ENCODE results near the gene ELAVL2.

The ELAVL2 gene

GRCh38 chr9:23819403-23819802 lies 6.6 kb downstream of the ELAVL2 start:
- Histone ChIP-seq H3K36me3 (ENCODE audit: insufficient read depth, low read length) (no peaks in the 10 kb centered on the region), H3K4me1 (ENCODE audit: insufficient read depth, low read length) (peaks cover 59% of the 10 kb centered on the region), H3K27me3 (ENCODE audit: insufficient read depth, low read length) (peaks cover 48% of the 10 kb centered on the region), H3K9me3 (ENCODE audit: insufficient read depth, low read depth, low read length) (no peaks in the 10 kb centered on the region), H3K27ac (ENCODE audit: low read depth, low read length) (no peak overlapping the region), H3K4me3 (ENCODE audit: low read length) (peak overlapping the region; percentile 68), H3K9ac (ENCODE audit: low read depth, low read length) (no peak overlapping the region)

DNA sequence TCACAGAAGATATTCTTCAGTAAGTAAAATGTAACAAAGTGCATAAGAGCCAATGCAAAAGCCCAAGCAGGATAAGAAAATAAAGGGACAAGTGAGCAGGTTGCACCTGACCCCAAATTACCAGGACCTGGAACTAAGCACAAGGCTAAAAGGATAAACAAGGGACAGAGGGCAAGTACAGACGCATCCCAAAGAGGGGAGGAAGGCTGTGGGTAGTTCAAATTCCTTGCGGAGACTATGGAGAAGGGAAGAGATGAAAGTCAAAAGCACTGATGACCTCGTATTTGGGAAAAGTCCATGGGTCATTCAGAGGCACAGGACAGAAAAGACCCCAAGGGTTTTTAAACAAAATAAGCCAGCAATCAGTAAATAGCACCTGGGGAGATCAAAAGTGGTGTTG lies 11.8 kb downstream of the ELAVL2 start:
- Histone ChIP-seq H3K27me3 (ENCODE audit: insufficient read depth, low read length) (peaks cover 1% of the 10 kb centered on the region), H3K4me3 (ENCODE audit: low read length) (no peak overlapping the region), H3K4me1 (ENCODE audit: insufficient read depth, low read length) (peaks cover 67% of the 10 kb centered on the region), H3K9ac (ENCODE audit: low read depth, low read length) (no peak overlapping the region; the same call in 1 of the 2 replicates), H3K9me3 (ENCODE audit: insufficient read depth, low read depth, low read length) (no peaks in the 10 kb centered on the region), H3K36me3 (ENCODE audit: insufficient read depth, low read length) (no peaks in the 10 kb centered on the region), H3K27ac (ENCODE audit: low read depth, low read length) (peak overlapping the region; percentile 20; the same call in 1 of the 2 replicates)
- 38% methylated on average over 3 of the region's 3 CpGs for WGBS

DNA sequence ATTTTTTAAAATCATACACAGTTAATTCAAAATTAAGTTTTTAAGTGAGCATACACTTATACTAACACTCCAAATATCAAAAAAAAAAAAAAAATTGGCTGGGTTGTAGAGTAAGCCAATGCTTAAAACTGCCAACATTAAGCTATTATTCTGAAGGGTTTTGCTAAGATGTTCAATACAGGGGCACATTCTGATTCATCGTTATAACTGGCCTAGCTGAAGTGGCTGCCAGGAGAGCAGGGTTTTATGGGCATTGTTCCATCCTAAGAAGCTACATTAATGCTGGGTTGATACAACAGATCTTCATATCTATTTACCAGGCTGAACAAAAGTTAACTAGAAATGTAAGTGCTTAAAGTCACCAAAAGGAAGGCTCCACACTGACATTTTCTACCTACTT lies 13.4 kb downstream of the ELAVL2 start:
- H3K4me1 ChIP-seq (ENCODE audit: insufficient read depth, low read length), result peaks cover 68% of the 10 kb centered on the region
- WGBS, result 100% methylated on average over 1 of the region's 1 CpG

GRCh38 chr9:23811633-23812032 lies 14.4 kb downstream of the ELAVL2 start:
- Histone ChIP-seq H3K27me3 (ENCODE audit: insufficient read depth, low read length) (no peaks in the 10 kb centered on the region), H3K9ac (ENCODE audit: low read depth, low read length) (no peak overlapping the region), H3K4me3 (ENCODE audit: low read length) (no peak overlapping the region), H3K36me3 (ENCODE audit: insufficient read depth, low read length) (no peaks in the 10 kb centered on the region), H3K9me3 (ENCODE audit: insufficient read depth, low read depth, low read length) (no peaks in the 10 kb centered on the region), H3K4me1 (ENCODE audit: insufficient read depth, low read length) (peaks cover 71% of the 10 kb centered on the region), H3K27ac (ENCODE audit: low read depth, low read length) (no peak overlapping the region)
- WGBS, result 93% methylated on average over 2 of the region's 2 CpGs

More for the DNA sequence above, 13.4 kb downstream of the ELAVL2 start:
- H3K4me3 ChIP-seq (ENCODE audit: low read length), result no peak overlapping the region
- H3K9ac ChIP-seq (ENCODE audit: low read depth, low read length), result no peak overlapping the region
- no peak overlapping the region for H3K27ac ChIP-seq (ENCODE audit: low read depth, low read length)
- no peaks in the 10 kb centered on the region for H3K27me3 ChIP-seq (ENCODE audit: insufficient read depth, low read length)
- H3K9me3 ChIP-seq (ENCODE audit: insufficient read depth, low read depth, low read length), result no peaks in the 10 kb centered on the region
- H3K36me3 ChIP-seq (ENCODE audit: insufficient read depth, low read length), result no peaks in the 10 kb centered on the region

DNA sequence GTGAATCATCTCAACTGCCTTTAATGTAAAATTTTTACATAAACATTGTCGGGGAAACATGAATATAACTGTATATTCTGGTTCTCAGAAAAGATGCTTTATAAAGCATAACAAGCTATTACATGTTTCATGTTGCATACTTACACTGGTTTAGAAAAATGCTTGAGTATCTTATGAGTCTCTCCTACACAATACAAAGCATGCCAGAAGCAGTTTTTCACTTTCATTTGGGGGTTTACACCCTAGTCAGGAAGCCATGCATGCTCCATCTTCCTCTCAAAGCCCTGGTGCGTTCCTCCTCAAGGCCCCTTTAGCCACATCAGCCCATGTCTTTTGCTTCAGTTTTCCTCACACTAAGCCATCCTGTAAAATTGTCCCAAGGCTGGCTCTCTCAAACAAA lies 22.8 kb downstream of the ELAVL2 start:
- no peaks in the 10 kb centered on the region for H3K27me3 ChIP-seq (ENCODE audit: insufficient read depth, low read length)
- WGBS, result 100% methylated on average over 1 of the region's 2 CpGs
- no peak overlapping the region for H3K9ac ChIP-seq (ENCODE audit: low read depth, low read length)
- H3K4me1 ChIP-seq (ENCODE audit: insufficient read depth, low read length), result peaks cover 57% of the 10 kb centered on the region
- no peaks in the 10 kb centered on the region for H3K36me3 ChIP-seq (ENCODE audit: insufficient read depth, low read length)
- H3K9me3 ChIP-seq (ENCODE audit: insufficient read depth, low read depth, low read length), result no peaks in the 10 kb centered on the region
- no peak overlapping the region for H3K4me3 ChIP-seq (ENCODE audit: low read length)
- H3K27ac ChIP-seq (ENCODE audit: low read depth, low read length), result no peak overlapping the region

DNA sequence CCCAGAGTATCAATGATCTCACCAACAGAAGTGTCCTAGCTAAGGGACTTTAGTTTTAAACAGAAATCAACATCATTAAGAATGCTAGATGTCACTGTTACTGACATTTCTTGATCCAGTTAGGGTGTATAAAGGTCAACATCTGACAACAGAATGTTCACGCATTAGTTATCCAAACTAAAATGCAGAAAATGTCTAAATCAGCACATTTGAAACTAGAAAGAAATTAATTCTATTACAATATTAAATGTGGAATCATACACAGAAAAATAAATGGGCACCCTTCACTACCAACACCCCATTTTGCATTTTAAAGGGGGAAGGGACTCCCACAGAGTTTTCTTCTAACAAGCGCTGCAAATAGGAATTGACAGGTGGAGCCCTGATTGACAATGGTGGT lies 24.5 kb downstream of the ELAVL2 start:
- no peak overlapping the region for H3K9ac ChIP-seq (ENCODE audit: low read depth, low read length)
- WGBS, result 100% methylated on average over 1 of the region's 2 CpGs
- H3K27ac ChIP-seq (ENCODE audit: low read depth, low read length), result no peak overlapping the region
- no peaks in the 10 kb centered on the region for H3K27me3 ChIP-seq (ENCODE audit: insufficient read depth, low read length)
- H3K4me3 ChIP-seq (ENCODE audit: low read length), result no peak overlapping the region
- H3K9me3 ChIP-seq (ENCODE audit: insufficient read depth, low read depth, low read length), result no peaks in the 10 kb centered on the region
- no peaks in the 10 kb centered on the region for H3K36me3 ChIP-seq (ENCODE audit: insufficient read depth, low read length)
- H3K4me1 ChIP-seq (ENCODE audit: insufficient read depth, low read length), result peaks cover 57% of the 10 kb centered on the region

- H3K4me1 ChIP-seq (ENCODE audit: insufficient read depth, low read length), result peaks cover 54% of the 10 kb centered on the region
- no peak overlapping the region for H3K4me3 ChIP-seq (ENCODE audit: low read length)
- H3K9me3 ChIP-seq (ENCODE audit: insufficient read depth, low read depth, low read length), result no peaks in the 10 kb centered on the region
- H3K27ac ChIP-seq (ENCODE audit: low read depth, low read length), result no peak overlapping the region
- H3K27me3 ChIP-seq (ENCODE audit: insufficient read depth, low read length), result no peaks in the 10 kb centered on the region
- no peak overlapping the region for H3K9ac ChIP-seq (ENCODE audit: low read depth, low read length)
- no peaks in the 10 kb centered on the region for H3K36me3 ChIP-seq (ENCODE audit: insufficient read depth, low read length)
These were observed 26.5 kb downstream of the ELAVL2 start for GRCh38 chr9:23799521-23799920.

DNA sequence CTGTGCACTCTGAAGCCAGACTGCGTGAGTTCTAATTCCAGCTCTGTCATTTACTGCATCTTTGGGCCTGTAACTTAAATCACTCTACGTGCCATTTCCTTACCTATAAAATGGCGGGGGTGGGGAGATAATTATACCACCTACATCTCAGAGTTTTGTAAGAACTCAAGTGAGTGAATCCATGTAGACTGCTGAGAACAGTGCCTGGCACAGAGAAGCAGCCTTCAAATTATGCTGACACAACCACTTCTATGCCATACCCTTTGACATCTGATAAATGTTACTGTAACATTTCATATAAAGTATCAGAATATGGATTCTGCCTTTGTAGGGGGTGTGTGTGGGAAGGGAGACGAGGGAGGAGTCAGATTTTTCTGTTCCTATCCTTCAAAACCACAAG lies 27.7 kb downstream of the ELAVL2 start:
- H3K36me3 ChIP-seq (ENCODE audit: insufficient read depth, low read length), result no peaks in the 10 kb centered on the region
- WGBS, result 96% methylated on average over 3 of the region's 4 CpGs
- H3K4me3 ChIP-seq (ENCODE audit: low read length), result no peak overlapping the region
- H3K9me3 ChIP-seq (ENCODE audit: insufficient read depth, low read depth, low read length), result no peaks in the 10 kb centered on the region
- H3K9ac ChIP-seq (ENCODE audit: low read depth, low read length), result no peak overlapping the region
- H3K27ac ChIP-seq (ENCODE audit: low read depth, low read length), result no peak overlapping the region
- peaks cover 55% of the 10 kb centered on the region for H3K4me1 ChIP-seq (ENCODE audit: insufficient read depth, low read length)
- H3K27me3 ChIP-seq (ENCODE audit: insufficient read depth, low read length), result no peaks in the 10 kb centered on the region

GRCh38 chr9:23796209-23796608 lies 29.8 kb downstream of the ELAVL2 start:
- H3K4me1 ChIP-seq (ENCODE audit: insufficient read depth, low read length), result peaks cover 58% of the 10 kb centered on the region

GRCh38 chr9:23790351-23791260 lies 35.4 kb downstream of the ELAVL2 start:
- WGBS, result 94% methylated on average over 8 of the region's 9 CpGs

More at GRCh38 chr9:23796209-23796608, 29.8 kb downstream of the ELAVL2 start:
- Histone ChIP-seq H3K9me3 (ENCODE audit: insufficient read depth, low read depth, low read length) (no peaks in the 10 kb centered on the region), H3K27ac (ENCODE audit: low read depth, low read length) (no peak overlapping the region), H3K36me3 (ENCODE audit: insufficient read depth, low read length) (no peaks in the 10 kb centered on the region), H3K9ac (ENCODE audit: low read depth, low read length) (no peak overlapping the region), H3K4me3 (ENCODE audit: low read length) (no peak overlapping the region), H3K27me3 (ENCODE audit: insufficient read depth, low read length) (no peaks in the 10 kb centered on the region)
- WGBS, result 94% methylated on average over 3 of the region's 3 CpGs

GRCh38 chr9:23789529-23790254 lies 36.3 kb downstream of the ELAVL2 start:
- H3K4me1 ChIP-seq (ENCODE audit: insufficient read depth, low read length), result peaks cover 44% of the 10 kb centered on the region
- 91% methylated on average over 4 of the region's 4 CpGs for WGBS

More at GRCh38 chr9:23790351-23791260, 35.4 kb downstream of the ELAVL2 start:
- Histone ChIP-seq H3K4me3 (ENCODE audit: low read length) (no peak overlapping the region), H3K36me3 (ENCODE audit: insufficient read depth, low read length) (no peaks in the 10 kb centered on the region), H3K4me1 (ENCODE audit: insufficient read depth, low read length) (peaks cover 44% of the 10 kb centered on the region), H3K27me3 (ENCODE audit: insufficient read depth, low read length) (no peaks in the 10 kb centered on the region), H3K9ac (ENCODE audit: low read depth, low read length) (no peak overlapping the region), H3K9me3 (ENCODE audit: insufficient read depth, low read depth, low read length) (no peaks in the 10 kb centered on the region), H3K27ac (ENCODE audit: low read depth, low read length) (no peak overlapping the region)

More at GRCh38 chr9:23789529-23790254, 36.3 kb downstream of the ELAVL2 start:
- no peak overlapping the region for H3K9ac ChIP-seq (ENCODE audit: low read depth, low read length)
- no peak overlapping the region for H3K4me3 ChIP-seq (ENCODE audit: low read length)
- H3K36me3 ChIP-seq (ENCODE audit: insufficient read depth, low read length), result no peaks in the 10 kb centered on the region
- H3K27me3 ChIP-seq (ENCODE audit: insufficient read depth, low read length), result no peaks in the 10 kb centered on the region
- H3K27ac ChIP-seq (ENCODE audit: low read depth, low read length), result no peak overlapping the region
- no peaks in the 10 kb centered on the region for H3K9me3 ChIP-seq (ENCODE audit: insufficient read depth, low read depth, low read length)
